Common myeloid progenitor, CD34-positive (primary cell): Measurements from ENCODE around the gene TTC3.

Source experiments
- CTCF ChIA-PET: fragments of 350-600 bp; sonication (Branson Sonifier 250); formaldehyde crosslinking; loops from one replicate; lab custom pipeline; 2021; ENCODE audit warnings: antibody characterized with exemption; lab: Charles Lee
- POLR2A ChIA-PET: fragments of 350-600 bp; sonication (Branson Sonifier 250); formaldehyde crosslinking; loops from one replicate; lab custom pipeline; 2021; ENCODE audit warnings: antibody characterized with exemption; lab: Charles Lee
- DNase-seq, 3 donors: peaks; one replicate each; pipeline versions ENCODE4 v3.0.0 to v3.0.0-alpha.2; 2013
- H3K27ac ChIP-seq, 2 experiments: 1 replicate in 1 of 2; 2 replicates in 1 of 2; pipeline ENCODE4 v1.7.0; 2013; ENCODE audit warnings: inconsistent platforms in 2 of 2, low read length in 2 of 2, mild to moderate bottlenecking in 2 of 2, low read depth in 1 of 2, moderate library complexity in 1 of 2; ENCODE audit not compliant: severe bottlenecking in 2 of 2, insufficient read depth in 1 of 2, poor library complexity in 1 of 2
- H3K27me3 ChIP-seq, 5 experiments: replicated peaks in 2 of 5; 1 replicate in 3 of 5; 2 replicates in 2 of 5; pipeline versions ENCODE4 v1.6.1 to v1.7.0; 2013; ENCODE audit warnings: low read length in 4 of 5, mild to moderate bottlenecking in 2 of 5, moderate library complexity in 2 of 5, inconsistent platforms in 1 of 5; ENCODE audit not compliant: insufficient read depth in 5 of 5, control insufficient read depth in 4 of 5
- H3K36me3 ChIP-seq, 4 experiments: 1 replicate in 2 of 4; 2 replicates in 2 of 4; pipeline versions ENCODE4 v1.6.1 to v1.7.0; 2013; ENCODE audit warnings: low read length in 3 of 4, control low read depth in 1 of 4, mild to moderate bottlenecking in 1 of 4; ENCODE audit not compliant: control insufficient read depth in 4 of 4, insufficient read depth in 4 of 4
- H3K4me1 ChIP-seq, 4 experiments: 1 replicate in 3 of 4; 2 replicates in 1 of 4; pipeline versions ENCODE4 v1.6.1 to v1.7.1; 2013; ENCODE audit warnings: low read length in 3 of 4, mild to moderate bottlenecking in 3 of 4, control low read depth in 1 of 4, inconsistent platforms in 1 of 4, moderate library complexity in 1 of 4; ENCODE audit not compliant: control insufficient read depth in 4 of 4, insufficient read depth in 4 of 4; ENCODE audit errors: control extremely low read depth in 1 of 4
- H3K4me3 ChIP-seq, 7 experiments: 1 replicate in 4 of 7; 2 replicates in 3 of 7; pipeline versions ENCODE4 v1.5.1 to v1.7.0; 2013; ENCODE audit warnings: mild to moderate bottlenecking in 7 of 7, low read length in 6 of 7, moderate library complexity in 6 of 7, inconsistent platforms in 2 of 7, low read depth in 2 of 7, control low read depth in 1 of 7; ENCODE audit not compliant: insufficient read depth in 4 of 7, control insufficient read depth in 1 of 7; ENCODE audit errors: extremely low read depth in 1 of 7
- H3K9me3 ChIP-seq, 5 experiments: 1 replicate in 4 of 5; 2 replicates in 1 of 5; pipeline versions ENCODE4 v1.6.1 to v1.7.1; 2013; ENCODE audit warnings: low read length in 4 of 5, mild to moderate bottlenecking in 2 of 5, inconsistent platforms in 1 of 5, low read depth in 1 of 5, moderate library complexity in 1 of 5; ENCODE audit not compliant: control insufficient read depth in 4 of 5, insufficient read depth in 2 of 5; ENCODE audit errors: control extremely low read depth in 1 of 5
- WGBS: methylation state at CpG from one replicate; pipeline ENCODE4 v1.1.5; 2013; ENCODE audit not compliant: insufficient coverage; 5-methylcytosine and 5-hydroxymethylcytosine counted together

The TTC3 gene

GRCh38 chr21:37087188-37087587, 14.1 kb downstream of the TTC3 start:
- Histone ChIP-seq H3K4me3 (no peak overlapping the region), H3K9me3 (no peaks in the 10 kb centered on the region), H3K36me3 (peaks cover 0 to 18% (median 5%) of the 10 kb centered on the region in 4 experiments), H3K4me1 (peaks cover 7 to 18% (median 15%) of the 10 kb centered on the region in 4 experiments), H3K27ac (no peak overlapping the region), H3K27me3 (no peaks in the 10 kb centered on the region)
- DNase-seq, result peak; percentile 59 to 79 (median 76)
- CTCF ChIA-PET, result interaction anchor here (0.7 to 3.0 kb wide), 8 partner anchors 10 to 149 kb away, joined by 3 to 18 read pairs (median 4); no protein-coding TSS in a partner anchor
- WGBS, result 70% methylated on average over 5 of the region's 5 CpGs
- POLR2A ChIA-PET, result interaction anchor here (0.7 kb wide), 1 partner anchor 78 kb away, joined by 4 read pairs; no protein-coding TSS in a partner anchor

DNA sequence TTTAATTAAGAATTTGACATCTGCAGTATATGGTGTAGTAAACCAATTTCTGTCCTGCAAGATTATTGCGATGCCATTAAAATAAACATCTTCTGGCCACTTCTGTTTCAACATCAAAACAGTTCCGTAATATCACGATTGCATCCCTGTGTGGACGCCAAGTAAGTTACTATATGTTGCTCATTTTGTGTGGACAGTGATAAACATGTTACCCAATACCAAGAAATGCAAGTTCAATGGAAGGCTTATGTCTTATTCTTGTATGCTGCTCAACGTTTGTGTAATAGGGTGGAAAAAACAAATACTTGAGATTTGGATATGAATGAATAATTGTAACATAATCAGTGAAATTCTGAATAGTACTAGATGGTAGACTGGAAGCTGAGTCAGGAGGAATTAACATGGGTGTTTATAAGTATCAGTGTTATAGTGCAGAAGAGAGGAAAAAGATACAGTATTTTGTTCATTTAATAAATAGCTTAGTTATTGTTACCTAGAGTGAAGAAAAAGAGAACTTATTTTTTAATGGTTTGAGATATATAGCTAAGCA, 15.2 kb downstream of the TTC3 start:
- no peak for DNase-seq
- CTCF ChIA-PET, result interaction anchor here (0.7 to 1.6 kb wide), 5 partner anchors 10 to 111 kb away, joined by 3 to 6 read pairs (median 4); no protein-coding TSS in a partner anchor
- Histone ChIP-seq H3K9me3 (no peaks in the 10 kb centered on the region), H3K27me3 (no peaks in the 10 kb centered on the region), H3K4me1 (peaks cover 2 to 12% (median 9%) of the 10 kb centered on the region in 4 experiments), H3K4me3 (no peak overlapping the region), H3K27ac (no peak overlapping the region), H3K36me3 (peaks cover 0 to 20% (median 5%) of the 10 kb centered on the region in 4 experiments)
- 93% methylated on average over 1 of the region's 5 CpGs for WGBS
- POLR2A ChIA-PET, result no interaction called here

- no peaks in the 10 kb centered on the region for H3K9me3 ChIP-seq
- no peaks in the 10 kb centered on the region for H3K27me3 ChIP-seq
- peaks cover 0 to 5% (median 0%) of the 10 kb centered on the region in 4 experiments for H3K4me1 ChIP-seq
- ChIA-PET CTCF (no interaction called here), POLR2A (no interaction called here)
- no peak overlapping the region for H3K4me3 ChIP-seq
- H3K27ac ChIP-seq, result no peak overlapping the region
- peaks cover 12 to 49% (median 31%) of the 10 kb centered on the region in 4 experiments for H3K36me3 ChIP-seq
- no peak for DNase-seq
Observed at GRCh38 chr21:37093977-37094376, 20.9 kb downstream of the TTC3 start.

DNA sequence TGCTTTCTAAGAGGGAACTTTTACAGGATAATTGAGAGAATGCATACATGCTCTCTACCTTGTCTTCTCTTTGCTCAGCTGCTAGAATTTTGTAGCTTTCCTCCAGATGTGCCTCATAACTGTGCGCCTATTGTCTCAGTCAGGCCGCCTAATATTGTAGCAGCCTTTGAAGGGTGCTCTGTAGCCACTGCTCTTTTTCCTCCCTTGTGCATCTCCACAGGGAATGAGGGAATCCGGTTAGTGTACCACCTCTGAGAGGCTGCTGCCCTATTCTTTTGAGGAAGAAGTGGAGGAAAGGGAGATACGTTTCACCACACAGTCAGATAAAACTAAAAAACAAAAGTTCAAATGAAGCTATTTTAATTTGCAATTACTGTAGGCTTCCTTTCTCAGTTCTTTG, 22.8 kb downstream of the TTC3 start:
- Histone ChIP-seq H3K4me3 (no peak overlapping the region), H3K9me3 (no peaks in the 10 kb centered on the region), H3K4me1 (peaks cover 0 to 3% (median under 1%) of the 10 kb centered on the region in 4 experiments), H3K27ac (no peak overlapping the region), H3K36me3 (peaks cover 12 to 53% (median 36%) of the 10 kb centered on the region in 4 experiments), H3K27me3 (no peaks in the 10 kb centered on the region)
- WGBS, result 100% methylated on average over 2 of the region's 4 CpGs
- ChIA-PET CTCF (interaction anchor here (0.8 to 4.7 kb wide), 4 partner anchors 9 to 87 kb away, joined by 3 to 18 read pairs (median 9); no protein-coding TSS in a partner anchor), POLR2A (no interaction called here)
- no peak for DNase-seq

GRCh38 chr21:37098751-37099150, 25.7 kb downstream of the TTC3 start:
- no peak for DNase-seq
- 90% methylated on average over 2 of the region's 2 CpGs for WGBS
- CTCF ChIA-PET, result interaction anchor here (1.1 to 4.7 kb wide), 3 partner anchors 10 to 60 kb away, joined by 3 to 18 read pairs (median 6); no protein-coding TSS in a partner anchor
- Histone ChIP-seq H3K4me1 (peaks cover 0 to 3% (median 0%) of the 10 kb centered on the region in 4 experiments), H3K36me3 (peaks cover 12 to 46% (median 34%) of the 10 kb centered on the region in 4 experiments), H3K9me3 (no peaks in the 10 kb centered on the region), H3K4me3 (no peak overlapping the region), H3K27me3 (no peaks in the 10 kb centered on the region), H3K27ac (no peak overlapping the region)
- POLR2A ChIA-PET, result no interaction called here

DNA sequence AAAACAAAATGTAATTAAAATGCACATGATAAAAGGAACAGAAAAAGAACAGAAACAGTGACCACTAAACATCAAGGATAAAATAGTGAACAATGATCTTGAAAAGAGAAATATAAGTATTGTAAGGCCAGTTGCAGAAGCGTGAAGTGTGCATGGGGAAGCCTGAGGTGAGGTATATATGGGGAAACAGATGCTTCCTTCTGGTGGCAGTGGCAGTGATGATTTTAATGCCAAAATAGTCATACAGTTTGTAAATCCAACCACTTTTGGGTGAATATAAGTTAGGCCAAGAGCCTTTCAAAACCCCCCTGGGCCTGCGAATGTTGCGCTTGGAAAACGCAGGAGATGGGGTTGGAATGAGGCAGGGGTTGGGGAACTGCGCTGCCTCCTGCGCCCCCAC, 27.3 kb downstream of the TTC3 start:
- ChIA-PET CTCF (no interaction called here), POLR2A (no interaction called here)
- Histone ChIP-seq H3K9me3 (no peaks in the 10 kb centered on the region), H3K36me3 (peaks cover 12 to 44% (median 32%) of the 10 kb centered on the region in 4 experiments), H3K27me3 (no peaks in the 10 kb centered on the region), H3K4me3 (no peak overlapping the region), H3K4me1 (peaks cover 0 to 3% (median 0%) of the 10 kb centered on the region in 4 experiments), H3K27ac (peak overlapping the region in 1 of 2 experiments; percentile 75)
- WGBS, result 96% methylated on average over 3 of the region's 6 CpGs
- peak; percentile 24 to 93 (median 62) for DNase-seq

GRCh38 chr21:37101384-37101783, 28.3 kb downstream of the TTC3 start:
- Histone ChIP-seq H3K36me3 (peaks cover 11 to 36% (median 24%) of the 10 kb centered on the region in 4 experiments), H3K4me1 (peaks cover 0 to 3% (median 0%) of the 10 kb centered on the region in 4 experiments), H3K27ac (peak overlapping the region in 1 of 2 experiments; percentile 75), H3K4me3 (no peak overlapping the region), H3K9me3 (no peaks in the 10 kb centered on the region), H3K27me3 (no peaks in the 10 kb centered on the region)
- ChIA-PET POLR2A (no interaction called here), CTCF (no interaction called here)
- peak in 1 of 3 donors; percentile 25 for DNase-seq
- WGBS, result no CpG with 5 or more reads among the region's 1 CpG
